Loucy (cell line): ENCODE measurements around the gene PSMA8.

Experiments used
- EZH2phosphoT487 ChIP-seq: fragments of 200-600 bp; IDR thresholded peaks from 2 replicates; pipeline ENCODE4 v1.6.1; 2018; ENCODE audit warnings: antibody characterized with exemption, mild to moderate bottlenecking, moderate library complexity, borderline replicate concordance
- TF ChIP-seq, protein P1 (sequence below): fragments of 200-600 bp; sonication (generic); conservative IDR thresholded peaks from 2 replicates; pipeline ENCODE4 v1.5.1; 2014; ENCODE audit warnings: mild to moderate bottlenecking, antibody characterized with exemption, low read length

DNA sequence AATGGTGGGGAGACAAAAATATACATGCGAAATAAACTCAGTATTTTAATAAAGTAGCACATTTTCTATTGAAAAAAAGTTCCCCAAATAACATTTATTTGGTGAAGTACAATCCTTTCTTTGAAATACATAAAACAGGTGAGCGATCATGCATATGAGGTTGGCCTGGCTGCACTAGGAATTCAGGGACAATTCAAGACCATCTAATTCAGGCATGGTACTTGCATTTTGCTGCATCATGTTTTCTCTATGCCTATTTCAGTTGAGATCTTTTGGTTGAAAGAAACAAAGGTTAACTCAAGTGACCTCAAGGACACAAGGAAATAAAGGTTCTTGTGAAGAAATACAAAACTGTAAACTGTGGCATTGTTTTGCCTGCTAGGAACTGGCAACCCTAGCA is 72.8 kb downstream of the PSMA8 start:
- TF ChIP-seq, protein P1, sequence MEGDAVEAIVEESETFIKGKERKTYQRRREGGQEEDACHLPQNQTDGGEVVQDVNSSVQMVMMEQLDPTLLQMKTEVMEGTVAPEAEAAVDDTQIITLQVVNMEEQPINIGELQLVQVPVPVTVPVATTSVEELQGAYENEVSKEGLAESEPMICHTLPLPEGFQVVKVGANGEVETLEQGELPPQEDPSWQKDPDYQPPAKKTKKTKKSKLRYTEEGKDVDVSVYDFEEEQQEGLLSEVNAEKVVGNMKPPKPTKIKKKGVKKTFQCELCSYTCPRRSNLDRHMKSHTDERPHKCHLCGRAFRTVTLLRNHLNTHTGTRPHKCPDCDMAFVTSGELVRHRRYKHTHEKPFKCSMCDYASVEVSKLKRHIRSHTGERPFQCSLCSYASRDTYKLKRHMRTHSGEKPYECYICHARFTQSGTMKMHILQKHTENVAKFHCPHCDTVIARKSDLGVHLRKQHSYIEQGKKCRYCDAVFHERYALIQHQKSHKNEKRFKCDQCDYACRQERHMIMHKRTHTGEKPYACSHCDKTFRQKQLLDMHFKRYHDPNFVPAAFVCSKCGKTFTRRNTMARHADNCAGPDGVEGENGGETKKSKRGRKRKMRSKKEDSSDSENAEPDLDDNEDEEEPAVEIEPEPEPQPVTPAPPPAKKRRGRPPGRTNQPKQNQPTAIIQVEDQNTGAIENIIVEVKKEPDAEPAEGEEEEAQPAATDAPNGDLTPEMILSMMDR = no peak
- TF ChIP-seq EZH2phosphoT487 = no peak
